Thymus (tissue), 14 donors: ENCODE results near the gene DIO3. TPM values are rescaled to one million over a fixed set of nuclear protein-coding genes. Genes with fewer than 3 reads are reported as not detected.

Experiments used
- DNase-seq, 9 donors: peaks; one replicate each; pipeline ENCODE4 v3.0.0-alpha.2; 2013; ENCODE audit warnings: low spot score in 9 of 9, low read depth in 6 of 9, missing footprints in 1 of 9
- H3K27ac ChIP-seq, 2 donors: one replicate each; pipeline ENCODE4 v1.5.1; 2013; ENCODE audit warnings: control low read depth in 1 of 2, low read depth in 1 of 2, low read length in 1 of 2, mild to moderate bottlenecking in 1 of 2, moderate library complexity in 1 of 2
- H3K27me3 ChIP-seq, 2 donors: one replicate each; pipeline ENCODE4 v1.5.1; 2013; ENCODE audit warnings: low read length in 1 of 2; ENCODE audit not compliant: control insufficient read depth in 2 of 2, insufficient read depth in 1 of 2
- H3K36me3 ChIP-seq, 2 donors: one replicate each; pipeline ENCODE4 v1.5.1; 2013; ENCODE audit warnings: low read length in 1 of 2, mild to moderate bottlenecking in 1 of 2, moderate library complexity in 1 of 2; ENCODE audit not compliant: control insufficient read depth in 2 of 2, insufficient read depth in 2 of 2
- H3K4me1 ChIP-seq, 2 donors: one replicate each; pipeline ENCODE4 v1.5.1; 2013; ENCODE audit warnings: low read length in 2 of 2; ENCODE audit not compliant: control insufficient read depth in 2 of 2, insufficient read depth in 2 of 2
- H3K4me3 ChIP-seq, 2 donors: one replicate each; pipeline ENCODE4 v1.5.1; 2013; ENCODE audit warnings: low read length in 2 of 2, control low read depth in 1 of 2, mild to moderate bottlenecking in 1 of 2
- H3K9me3 ChIP-seq, 2 donors: one replicate each; pipeline ENCODE4 v1.5.1; 2013; ENCODE audit warnings: low read length in 1 of 2, mild to moderate bottlenecking in 1 of 2; ENCODE audit not compliant: control insufficient read depth in 2 of 2, insufficient read depth in 1 of 2
- WGBS: extraction: QIAGEN DNeasy Blood & Tissue Kit; methylation state at CpG from one replicate; pipeline ENCODE4 v1.1.7; 2013; 5-methylcytosine and 5-hydroxymethylcytosine counted together
- long read RNA-seq, 10 donors: transcript quantifications; one replicate each; lab custom pipeline, GENCODE V29; 2026
- polyA plus RNA-seq: library from polyadenylated mRNA; stranded (reverse); fragments of 200-250 nt; gene quantifications from one replicate; pipeline ENCODE4 v1.2.3, GENCODE V29; 2013
- total RNA-seq: library from RNA; stranded (reverse); fragments of 120-200 nt; gene quantifications from one replicate; pipeline ENCODE4 v1.2.4, GENCODE V29; 2013
- donor health status: healthy.

Gene DIO3
- total RNA-seq (0.24 TPM), polyA plus RNA-seq (0.84 TPM)
- long read RNA-seq, donor 1 = 0 reads
- long read RNA-seq, donor 2 = 0 reads
- long read RNA-seq, donor 3 = 0 reads
- long read RNA-seq, donor 4, partial matches to known transcripts = 0 of 1 reads
- long read RNA-seq, donor 4, other reads (novel, unspliced or antisense) = 0 of 1 reads
- long read RNA-seq, donor 5, partial matches to known transcripts = 0 of 4 reads
- long read RNA-seq, donor 5, other reads (novel, unspliced or antisense) = 0 of 4 reads
- long read RNA-seq, donor 6, partial matches to known transcripts = 0 of 1 reads
- long read RNA-seq, donor 6, other reads (novel, unspliced or antisense) = 0 of 1 reads
- long read RNA-seq, donor 7, partial matches to known transcripts = 0 of 1 reads
- long read RNA-seq, donor 7, other reads (novel, unspliced or antisense) = 0 of 1 reads
- long read RNA-seq, donor 8, partial matches to known transcripts = 0 of 1 reads
- long read RNA-seq, donor 8, other reads (novel, unspliced or antisense) = 0 of 1 reads
- long read RNA-seq, donor 9 = 0 reads
- long read RNA-seq, donor 10 = 0 reads

- Histone ChIP-seq H3K4me1 (peaks cover 0 to 10% of the 10 kb centered on the region in 2 donors), H3K27ac (no peak within 1 kb of the TSS), H3K9me3 (peaks cover 14 to 19% of the 10 kb centered on the region in 2 donors), H3K36me3 (no peaks in the 10 kb centered on the region), H3K27me3 (peaks cover 83 to 92% of the 10 kb centered on the region in 2 donors), H3K4me3 (no peak within 1 kb of the TSS)
- no peak for DNase-seq
- 26% methylated on average over 73 of the region's 73 CpGs for WGBS
These were observed at the start of gene DIO3 for GRCh38 chr14:101561145-101561896. Gene DIO3, plus strand, starts transcription at chr14:101561495.

GRCh38 chr14:101511620-101512375 lies 49.5 kb upstream of the DIO3 start:
- H3K27ac ChIP-seq = no peak overlapping the region
- H3K27me3 ChIP-seq = no peaks in the 10 kb centered on the region
- H3K4me1 ChIP-seq = no peaks in the 10 kb centered on the region
- peaks cover 0 to 5% of the 10 kb centered on the region in 2 donors for H3K9me3 ChIP-seq
- H3K36me3 ChIP-seq = no peaks in the 10 kb centered on the region
- 51% methylated on average over 20 of the region's 20 CpGs for WGBS
- no peak for DNase-seq
- H3K4me3 ChIP-seq = no peak overlapping the region

GRCh38 chr14:101512376-101512695 lies 49.0 kb upstream of the DIO3 start:
- H3K4me1 ChIP-seq = no peaks in the 10 kb centered on the region
- H3K27me3 ChIP-seq = no peaks in the 10 kb centered on the region
- DNase-seq = no peak
- 95% methylated on average over 9 of the region's 9 CpGs for whole genome bisulfite sequencing
- H3K36me3 ChIP-seq = no peaks in the 10 kb centered on the region
- no peak overlapping the region for H3K4me3 ChIP-seq
- H3K27ac ChIP-seq = no peak overlapping the region
- peaks cover 0 to 5% of the 10 kb centered on the region in 2 donors for H3K9me3 ChIP-seq

- H3K4me1 ChIP-seq = no peaks in the 10 kb centered on the region
- H3K36me3 ChIP-seq = no peaks in the 10 kb centered on the region
- peaks cover 0 to 5% of the 10 kb centered on the region in 2 donors for H3K9me3 ChIP-seq
- no peaks in the 10 kb centered on the region for H3K27me3 ChIP-seq
- WGBS = 90% methylated on average over 5 of the region's 5 CpGs
- no peak overlapping the region for H3K4me3 ChIP-seq
- H3K27ac ChIP-seq = no peak overlapping the region
- no peak for DNase-seq
These were observed 47.2 kb upstream of the DIO3 start for GRCh38 chr14:101514136-101514535.

GRCh38 chr14:101516401-101516800 lies 44.9 kb upstream of the DIO3 start:
- no peaks in the 10 kb centered on the region for H3K4me1 ChIP-seq
- H3K27ac ChIP-seq = no peak overlapping the region
- H3K9me3 ChIP-seq = peaks cover 0 to 5% of the 10 kb centered on the region in 2 donors
- no peaks in the 10 kb centered on the region for H3K36me3 ChIP-seq
- DNase-seq = no peak
- no peaks in the 10 kb centered on the region for H3K27me3 ChIP-seq
- WGBS = 96% methylated on average over 9 of the region's 9 CpGs
- H3K4me3 ChIP-seq = no peak overlapping the region

GRCh38 chr14:101518611-101519473 lies 42.5 kb upstream of the DIO3 start:
- DNase-seq = no peak
- 86% methylated on average over 28 of the region's 28 CpGs for WGBS
- Histone ChIP-seq H3K4me1 (no peaks in the 10 kb centered on the region), H3K4me3 (no peak overlapping the region), H3K27ac (no peak overlapping the region), H3K9me3 (peaks cover 0 to 5% of the 10 kb centered on the region in 2 donors), H3K27me3 (no peaks in the 10 kb centered on the region), H3K36me3 (no peaks in the 10 kb centered on the region)

- Histone ChIP-seq H3K4me3 (no peak overlapping the region), H3K36me3 (no peaks in the 10 kb centered on the region), H3K27me3 (no peaks in the 10 kb centered on the region), H3K9me3 (peaks cover 0 to 2% of the 10 kb centered on the region in 2 donors), H3K4me1 (no peaks in the 10 kb centered on the region), H3K27ac (no peak overlapping the region)
- 95% methylated on average over 30 of the region's 30 CpGs for WGBS
- no peak for DNase-seq
These were observed 40.4 kb upstream of the DIO3 start for GRCh38 chr14:101520621-101521472.

GRCh38 chr14:101521473-101521915 lies 39.8 kb upstream of the DIO3 start:
- no peaks in the 10 kb centered on the region for H3K27me3 ChIP-seq
- no peak for DNase-seq
- 91% methylated on average over 17 of the region's 17 CpGs for WGBS
- no peak overlapping the region for H3K4me3 ChIP-seq
- H3K9me3 ChIP-seq = no peaks in the 10 kb centered on the region
- no peaks in the 10 kb centered on the region for H3K36me3 ChIP-seq
- no peaks in the 10 kb centered on the region for H3K4me1 ChIP-seq
- no peak overlapping the region for H3K27ac ChIP-seq
